Esophagus muscularis mucosa (tissue), 4 donors: ENCODE data around the gene TTC17. TPM values are rescaled to one million over a fixed set of nuclear protein-coding genes. Genes with fewer than 3 reads are reported as not detected.

Experiments used
- DNase-seq: peaks from one replicate; pipeline ENCODE4 v3.0.0-alpha.2; 2017; ENCODE audit errors: extremely low spot score
- H3K27ac ChIP-seq, 4 donors: fragments of 200-600 bp; sonication (generic); replicated peaks in 1 of 4; 1 replicate in 3 of 4; 2 replicates in 1 of 4; pipeline ENCODE4 v1.5.1; 2016 to 2019; ENCODE audit warnings: mild to moderate bottlenecking in 1 of 4
- H3K27me3 ChIP-seq, 4 donors: fragments of 200-600 bp; sonication (generic); one replicate each; pipeline versions ENCODE4 v1.5.1 to v1.6.0; 2016 to 2019
- H3K36me3 ChIP-seq, 4 donors: fragments of 200-600 bp; sonication (generic); one replicate each; pipeline ENCODE4 v1.5.1; 2016 to 2019
- H3K4me1 ChIP-seq, 4 donors: fragments of 200-600 bp; sonication (generic); one replicate each; pipeline ENCODE4 v1.5.1; 2016 to 2019
- H3K4me3 ChIP-seq, 4 donors: fragments of 200-600 bp; sonication (generic); 1 replicate in 2 of 4; 2 replicates in 2 of 4; pipeline ENCODE4 v1.5.1; 2016 to 2019; ENCODE audit warnings: mild to moderate bottlenecking in 4 of 4, moderate library complexity in 1 of 4
- H3K9me3 ChIP-seq, 4 donors: fragments of 200-600 bp; sonication (generic); 1 replicate in 3 of 4; 2 replicates in 1 of 4; pipeline ENCODE4 v1.5.1; 2016 to 2019
- CTCF ChIP-seq, 3 experiments: fragments of 200-600 bp in 2 of 3; fragments of 450-650 bp in 1 of 3; sonication (generic) in 2 of 3; IDR thresholded peaks; one replicate each; pipeline ENCODE4 v1.5.1; 2017 to 2019; ENCODE audit warnings: antibody characterized with exemption in 3 of 3, mild to moderate bottlenecking in 2 of 3, moderate library complexity in 1 of 3
- EP300 ChIP-seq: sonication (generic); formaldehyde crosslinking; IDR thresholded peaks from one replicate; pipeline ENCODE4 v1.6.1; 2017; ENCODE audit warnings: antibody characterized with exemption
- POLR2A ChIP-seq: fragments of 450-650 bp; IDR thresholded peaks from one replicate; pipeline ENCODE4 v1.6.1; 2017; ENCODE audit warnings: antibody characterized with exemption, moderate library complexity, mild to moderate bottlenecking, low read depth
- POLR2AphosphoS5 ChIP-seq, 2 donors: sonication (generic); formaldehyde crosslinking; IDR thresholded peaks; one replicate each; pipeline ENCODE4 v1.6.1; 2017; ENCODE audit warnings: antibody characterized with exemption in 2 of 2
- WGBS: methylation state at CpG from one replicate; pipeline ENCODE4 v1.1.5; 2018; 5-methylcytosine and 5-hydroxymethylcytosine counted together
- intact Hi-C: fragments of 100-400 bp; cut with DNase I; formaldehyde crosslinking; loops from one replicate; pipeline ENCODE4 v1.15.1; 2023
- total RNA-seq, 4 donors: library from RNA; depleted of rRNA; stranded (reverse); fragments of >200 nt; gene quantifications; one replicate each; pipeline versions ENCODE4 v1.1.0 to v1.2.1, GENCODE V29; 2016

TTC17 gene
- total RNA-seq, 4 donors from 2014 or later: 45.3 to 73.5 (median 56.1) TPM

DNA sequence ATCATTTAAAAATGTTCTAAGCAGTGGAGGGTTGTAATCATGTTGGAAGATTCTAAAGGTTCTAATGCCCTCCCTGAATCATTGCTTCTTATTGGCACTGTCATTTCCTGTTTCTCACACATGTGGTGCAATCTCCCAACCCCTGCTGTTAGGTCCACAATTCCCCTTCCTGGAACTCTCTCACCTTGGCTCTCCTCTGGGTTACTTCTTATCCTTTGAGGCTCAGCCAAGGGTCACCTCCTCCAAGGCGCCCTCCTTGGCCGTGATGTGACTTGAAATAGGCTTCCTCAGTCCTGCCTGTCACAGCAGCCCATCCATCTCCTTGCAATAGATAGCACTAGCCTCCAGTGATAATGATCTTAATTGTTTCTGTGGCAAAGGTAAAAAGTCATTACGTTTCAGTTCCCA lies 149.8 kb downstream of the TTC17 start:
- Histone ChIP-seq H3K27me3 (peaks cover 0 to 5% (median 0%) of the 10 kb centered on the region in 4 donors), H3K27ac (no peak overlapping the region), H3K4me3 (no peak overlapping the region), H3K9me3 (no peaks in the 10 kb centered on the region), H3K4me1 (no peaks in the 10 kb centered on the region), H3K36me3 (no peaks in the 10 kb centered on the region)
- 35% methylated on average over 3 of the region's 3 CpGs for WGBS
- no peak for TF ChIP-seq POLR2AphosphoS5 (IDR thresholded peaks at IDR 0.05)
- TF ChIP-seq POLR2A: no peak
- TF ChIP-seq EP300: no peak
- TF ChIP-seq CTCF (IDR thresholded peaks at IDR 0.05): no peak
- intact Hi-C loops: no loop called here
- DNase-seq: no peak

- no peak overlapping the region for H3K27ac ChIP-seq
- DNase-seq: no peak
- H3K27me3 ChIP-seq: peaks cover 0 to 27% (median 0%) of the 10 kb centered on the region in 4 donors
- no peaks in the 10 kb centered on the region for H3K4me1 ChIP-seq
- H3K4me3 ChIP-seq: no peak overlapping the region
- 89% methylated on average over 6 of the region's 6 CpGs for WGBS
- H3K36me3 ChIP-seq: no peaks in the 10 kb centered on the region
- intact Hi-C loops: no loop called here
- no peak for TF ChIP-seq POLR2A
- TF ChIP-seq POLR2AphosphoS5 (IDR thresholded peaks at IDR 0.05): no peak
- TF ChIP-seq EP300: no peak
- no peak for TF ChIP-seq CTCF (IDR thresholded peaks at IDR 0.05)
- H3K9me3 ChIP-seq: no peaks in the 10 kb centered on the region
Measured at GRCh38 chr11:43511959-43512358, 153.2 kb downstream of the TTC17 start.

GRCh38 chr11:43515090-43515489 lies 156.4 kb downstream of the TTC17 start:
- no peak overlapping the region for H3K4me3 ChIP-seq
- intact Hi-C loops: no loop called here
- no peaks in the 10 kb centered on the region for H3K36me3 ChIP-seq
- H3K9me3 ChIP-seq: no peaks in the 10 kb centered on the region
- DNase-seq: no peak
- peaks cover 0 to 34% (median 0%) of the 10 kb centered on the region in 4 donors for H3K27me3 ChIP-seq
- H3K27ac ChIP-seq: no peak overlapping the region
- 72% methylated on average over 6 of the region's 6 CpGs for WGBS
- no peaks in the 10 kb centered on the region for H3K4me1 ChIP-seq
- no peak for TF ChIP-seq EP300
- no peak for TF ChIP-seq CTCF (IDR thresholded peaks at IDR 0.05)
- no peak for TF ChIP-seq POLR2A
- TF ChIP-seq POLR2AphosphoS5 (IDR thresholded peaks at IDR 0.05): no peak

GRCh38 chr11:43516316-43516850 lies 157.7 kb downstream of the TTC17 start:
- H3K36me3 ChIP-seq: no peaks in the 10 kb centered on the region
- H3K4me3 ChIP-seq: no peak overlapping the region
- WGBS: 45% methylated on average over 8 of the region's 8 CpGs
- DNase-seq: no peak
- H3K9me3 ChIP-seq: no peaks in the 10 kb centered on the region
- TF ChIP-seq EP300 (no peak), POLR2AphosphoS5 (IDR thresholded peaks at IDR 0.05) (no peak), POLR2A (no peak), CTCF (IDR thresholded peaks at IDR 0.05) (no peak)
- no peak overlapping the region for H3K27ac ChIP-seq
- no peaks in the 10 kb centered on the region for H3K4me1 ChIP-seq
- intact Hi-C loops: no loop called here
- H3K27me3 ChIP-seq: peaks cover 0 to 34% (median 0%) of the 10 kb centered on the region in 4 donors

DNA sequence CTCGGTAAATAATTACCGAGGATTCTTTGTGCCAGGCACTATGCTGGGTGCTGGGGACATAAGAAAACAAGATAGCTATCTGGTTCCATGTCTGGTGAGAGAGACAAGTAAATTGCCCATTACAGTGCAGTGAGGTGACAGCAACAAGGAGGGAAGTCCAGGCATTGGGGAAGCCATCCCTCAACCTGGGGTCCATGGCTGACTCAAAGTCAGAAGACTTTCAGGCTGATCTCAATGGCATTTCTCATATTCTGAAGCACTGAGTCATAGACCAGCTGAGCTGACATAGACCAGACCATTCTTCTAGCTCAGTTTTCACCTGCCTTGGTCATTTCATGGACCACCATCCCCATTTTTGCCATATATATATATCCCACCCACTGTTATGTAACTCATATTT lies 158.8 kb downstream of the TTC17 start:
- Histone ChIP-seq H3K4me1 (no peaks in the 10 kb centered on the region), H3K27me3 (peaks cover 0 to 34% (median 0%) of the 10 kb centered on the region in 4 donors), H3K9me3 (no peaks in the 10 kb centered on the region), H3K27ac (no peak overlapping the region), H3K36me3 (no peaks in the 10 kb centered on the region), H3K4me3 (no peak overlapping the region)
- no peak for TF ChIP-seq EP300
- TF ChIP-seq CTCF (IDR thresholded peaks at IDR 0.05): no peak
- no peak for TF ChIP-seq POLR2A
- DNase-seq: no peak
- WGBS: 91% methylated on average over 2 of the region's 2 CpGs
- intact Hi-C loops: no loop called here
